Upper lobe of left lung (tissue), 6 donors: ENCODE results near the gene ADAMTS1. TPM values are rescaled to one million over a fixed set of nuclear protein-coding genes. Genes with fewer than 3 reads are reported as not detected.

Experiments used
- ATAC-seq, 2 donors: fragments of 200-7000 bp; cut with Tn5 transposase; one replicate each; pipeline ENCODE4 v1.9.1; 2022; ENCODE audit warnings: mild to moderate bottlenecking in 2 of 2, moderate library complexity in 2 of 2; ENCODE audit not compliant: low FRiP score in 2 of 2
- DNase-seq, 2 donors: peaks; one replicate each; pipeline ENCODE4 v3.0.0-alpha.2; 2019 to 2020
- H3K27ac ChIP-seq, 4 donors: fragments of 200-600 bp; sonication (generic); one replicate each; pipeline ENCODE4 v1.5.1; 2016 to 2019
- H3K27me3 ChIP-seq, 4 donors: fragments of 200-600 bp; sonication (generic); one replicate each; pipeline ENCODE4 v1.5.1; 2017 to 2019
- H3K36me3 ChIP-seq, 4 donors: fragments of 200-600 bp; sonication (generic); one replicate each; pipeline ENCODE4 v1.5.1; 2016 to 2019
- H3K4me1 ChIP-seq, 4 donors: fragments of 200-600 bp; sonication (generic); one replicate each; pipeline ENCODE4 v1.5.1; 2018 to 2019
- H3K4me3 ChIP-seq, 4 donors: fragments of 200-600 bp; sonication (generic); one replicate each; pipeline ENCODE4 v1.5.1; 2017 to 2019; ENCODE audit warnings: mild to moderate bottlenecking in 2 of 4, moderate library complexity in 1 of 4
- H3K9me3 ChIP-seq, 4 donors: fragments of 200-600 bp; sonication (generic); one replicate each; pipeline ENCODE4 v1.5.1; 2018 to 2019
- EP300 ChIP-seq, 4 donors: sonication (generic); formaldehyde crosslinking; IDR thresholded peaks; one replicate each; pipeline ENCODE4 v1.5.1; 2017; ENCODE audit warnings: antibody characterized with exemption in 4 of 4, control low read depth in 2 of 4
- POLR2A ChIP-seq, 4 donors: fragments of 450-650 bp; IDR thresholded peaks; one replicate each; pipeline ENCODE4 v1.5.1; 2016 to 2017; ENCODE audit warnings: antibody characterized with exemption in 4 of 4, mild to moderate bottlenecking in 2 of 4
- POLR2AphosphoS5 ChIP-seq, 2 donors: sonication (generic); formaldehyde crosslinking; IDR thresholded peaks; one replicate each; pipeline ENCODE4 v1.5.1; 2017; ENCODE audit warnings: antibody characterized with exemption in 2 of 2
- WGBS, 2 donors: methylation state at CpG; one replicate each; pipeline ENCODE4 v1.1.5; 2017 to 2018; 5-methylcytosine and 5-hydroxymethylcytosine counted together
- total RNA-seq, 6 donors: library from RNA; depleted of rRNA in 4 of 6; stranded (reverse); fragments of >200 nt in 4 of 6; gene quantifications; one replicate each; pipeline versions ENCODE4 v1.1.0 to v1.2.1, GENCODE V29; 2016 to 2021
- TF ChIP-seq, protein P1 (sequence below), 6 experiments: fragments of 450-650 bp in 4 of 6; fragments of 200-600 bp in 2 of 6; sonication (generic) in 2 of 6; IDR thresholded peaks; one replicate each; pipeline ENCODE4 v1.5.1; 2016 to 2019; ENCODE audit warnings: antibody characterized with exemption in 6 of 6
- donor health status: DM: no; HTN: no; CAD: no; lungs with moderate emphysema.
- donor health status: DM: no; HTN: yes; CAD: no; lungs with severe emphysema.

Gene ADAMTS1
- total RNA-seq, 6 donors from 2014 or later: 37.9 to 144 (median 58.4) TPM

DNA sequence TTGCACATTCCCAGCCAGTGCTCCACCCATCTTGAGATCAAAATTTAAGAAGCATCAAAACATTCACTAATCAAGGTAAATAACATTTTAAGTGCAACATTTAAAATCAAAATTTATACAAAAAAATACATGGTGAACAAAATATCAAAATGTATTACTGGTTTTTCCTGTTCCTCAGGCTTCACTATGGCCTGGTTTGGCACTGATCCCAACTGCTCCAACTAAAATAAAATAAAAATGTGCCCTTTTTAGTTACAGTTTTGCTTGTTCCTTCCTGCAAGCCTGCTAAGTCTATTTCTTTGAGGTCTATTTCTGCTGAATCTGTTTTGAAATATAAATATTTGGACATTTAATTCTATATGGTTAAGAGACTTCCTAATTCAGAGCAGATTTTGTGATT, 54.9 kb downstream of the ADAMTS1 start:
- no peaks in the 10 kb centered on the region for H3K36me3 ChIP-seq
- DNase-seq (no peak), ATAC-seq (no peak)
- H3K4me3 ChIP-seq: no peak overlapping the region
- H3K9me3 ChIP-seq: no peaks in the 10 kb centered on the region
- no peaks in the 10 kb centered on the region for H3K27me3 ChIP-seq
- no peak for TF ChIP-seq POLR2A (IDR thresholded peaks at IDR 0.05)
- TF ChIP-seq, protein P1, sequence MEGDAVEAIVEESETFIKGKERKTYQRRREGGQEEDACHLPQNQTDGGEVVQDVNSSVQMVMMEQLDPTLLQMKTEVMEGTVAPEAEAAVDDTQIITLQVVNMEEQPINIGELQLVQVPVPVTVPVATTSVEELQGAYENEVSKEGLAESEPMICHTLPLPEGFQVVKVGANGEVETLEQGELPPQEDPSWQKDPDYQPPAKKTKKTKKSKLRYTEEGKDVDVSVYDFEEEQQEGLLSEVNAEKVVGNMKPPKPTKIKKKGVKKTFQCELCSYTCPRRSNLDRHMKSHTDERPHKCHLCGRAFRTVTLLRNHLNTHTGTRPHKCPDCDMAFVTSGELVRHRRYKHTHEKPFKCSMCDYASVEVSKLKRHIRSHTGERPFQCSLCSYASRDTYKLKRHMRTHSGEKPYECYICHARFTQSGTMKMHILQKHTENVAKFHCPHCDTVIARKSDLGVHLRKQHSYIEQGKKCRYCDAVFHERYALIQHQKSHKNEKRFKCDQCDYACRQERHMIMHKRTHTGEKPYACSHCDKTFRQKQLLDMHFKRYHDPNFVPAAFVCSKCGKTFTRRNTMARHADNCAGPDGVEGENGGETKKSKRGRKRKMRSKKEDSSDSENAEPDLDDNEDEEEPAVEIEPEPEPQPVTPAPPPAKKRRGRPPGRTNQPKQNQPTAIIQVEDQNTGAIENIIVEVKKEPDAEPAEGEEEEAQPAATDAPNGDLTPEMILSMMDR (IDR thresholded peaks at IDR 0.05): no peak
- TF ChIP-seq POLR2AphosphoS5 (IDR thresholded peaks at IDR 0.05): no peak
- TF ChIP-seq EP300 (IDR thresholded peaks at IDR 0.05): no peak
- no peaks in the 10 kb centered on the region for H3K4me1 ChIP-seq
- no peak overlapping the region for H3K27ac ChIP-seq

DNA sequence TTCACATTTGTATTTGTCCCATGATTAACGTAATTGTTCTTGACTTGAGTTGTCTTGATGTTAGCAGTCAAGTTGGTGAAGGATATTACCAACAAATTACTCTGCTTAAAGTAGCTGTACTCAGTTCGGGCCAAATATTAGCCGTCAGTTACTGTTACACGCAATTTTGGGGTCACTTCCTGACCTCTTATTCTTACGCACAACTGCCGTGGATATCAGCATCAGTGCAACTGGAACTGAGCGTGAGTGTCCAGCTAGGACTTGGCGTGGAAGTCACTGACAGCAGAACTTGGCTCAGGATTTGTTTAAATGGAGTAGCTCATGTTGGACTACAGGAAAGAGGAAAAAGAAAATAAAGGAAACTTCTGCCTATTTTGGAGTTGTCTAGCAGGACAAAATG, 56.4 kb downstream of the ADAMTS1 start:
- Histone ChIP-seq H3K36me3 (no peaks in the 10 kb centered on the region), H3K27me3 (no peaks in the 10 kb centered on the region), H3K4me3 (no peak overlapping the region), H3K9me3 (no peaks in the 10 kb centered on the region), H3K4me1 (no peaks in the 10 kb centered on the region), H3K27ac (peak overlapping the region in 2 of 4 donors; percentile 18 to 59)
- WGBS, 2 donors: 56 to 67% methylated on average over 8 of the region's 8 CpGs
- TF ChIP-seq POLR2AphosphoS5 (IDR thresholded peaks at IDR 0.05) (peak in 1 of 2 donors; percentile 51), POLR2A (IDR thresholded peaks at IDR 0.05) (no peak), EP300 (IDR thresholded peaks at IDR 0.05) (peak in 1 of 4 donors; percentile 71)
- TF ChIP-seq, protein P1 (IDR thresholded peaks at IDR 0.05): no peak
- DNase-seq: no peak
- ATAC-seq: peak in 1 of 2 donors; percentile 64

Other genes with a start within 250 kb of the ADAMTS1 start
- gene ADAMTS5, start 121.7 kb upstream of the ADAMTS1 start, total RNA-seq: 1 to 10 TPM in 4 of 6 donors, under 1 TPM in 2; under 0.01 to 5.9 (median 1.6) TPM